Upper lobe of left lung (tissue), 4 donors: ENCODE measurements around the gene CHRNA3.

Source experiments
- POLR2AphosphoS5 ChIP-seq, 2 donors: sonication (generic); formaldehyde crosslinking; IDR thresholded peaks; one replicate each; pipeline ENCODE4 v1.5.1; 2017; ENCODE audit warnings: antibody characterized with exemption in 2 of 2
- TF ChIP-seq, protein P1 (sequence below), 6 experiments: fragments of 450-650 bp in 4 of 6; fragments of 200-600 bp in 2 of 6; sonication (generic) in 2 of 6; IDR thresholded peaks; one replicate each; pipeline ENCODE4 v1.5.1; 2016 to 2019; ENCODE audit warnings: antibody characterized with exemption in 6 of 6

DNA sequence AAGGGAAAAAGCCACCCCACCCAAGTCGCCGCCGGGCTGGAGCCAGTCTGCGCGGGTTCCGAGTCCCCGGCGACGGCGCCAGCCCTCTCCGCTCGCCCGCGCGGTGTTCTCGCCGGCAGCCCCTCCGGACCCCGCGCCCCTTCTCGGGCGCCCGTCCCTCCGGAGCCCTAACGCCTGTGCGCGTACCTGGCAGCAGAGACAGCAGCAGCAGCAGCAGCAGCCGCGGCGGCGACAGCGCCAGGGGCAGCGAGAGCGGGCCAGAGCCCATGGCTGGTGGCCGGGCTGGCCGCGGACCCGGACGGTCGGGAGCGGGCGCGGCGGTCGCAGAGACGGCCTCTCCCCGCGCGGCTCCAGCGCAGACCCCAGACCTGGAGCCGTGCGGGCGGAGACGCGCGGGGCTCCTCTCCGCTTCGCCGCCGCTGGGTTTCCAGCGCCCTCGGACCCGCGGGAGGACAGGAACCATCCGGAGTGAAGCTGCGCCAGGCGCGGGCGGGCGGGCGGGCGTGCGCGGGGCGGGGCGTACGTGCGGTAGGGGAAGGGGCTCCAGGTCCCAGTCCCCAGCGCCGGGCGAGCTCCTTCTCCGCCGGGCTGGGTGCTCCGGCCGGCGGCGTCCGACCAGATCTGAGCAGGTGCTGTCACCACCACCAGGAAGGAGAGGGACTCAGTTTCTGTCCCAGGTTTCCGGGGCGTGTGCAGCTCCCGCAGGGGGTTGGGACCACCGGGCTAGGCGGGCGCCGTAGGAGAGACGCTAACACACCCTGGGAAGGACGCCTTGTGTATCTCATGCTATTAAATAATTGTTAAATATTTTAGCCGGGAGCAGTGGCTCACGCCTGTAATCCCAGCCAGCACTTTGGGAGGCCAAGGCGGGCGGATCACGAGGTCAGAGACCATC, at the start of gene CHRNA3:
- TF ChIP-seq, protein P1, sequence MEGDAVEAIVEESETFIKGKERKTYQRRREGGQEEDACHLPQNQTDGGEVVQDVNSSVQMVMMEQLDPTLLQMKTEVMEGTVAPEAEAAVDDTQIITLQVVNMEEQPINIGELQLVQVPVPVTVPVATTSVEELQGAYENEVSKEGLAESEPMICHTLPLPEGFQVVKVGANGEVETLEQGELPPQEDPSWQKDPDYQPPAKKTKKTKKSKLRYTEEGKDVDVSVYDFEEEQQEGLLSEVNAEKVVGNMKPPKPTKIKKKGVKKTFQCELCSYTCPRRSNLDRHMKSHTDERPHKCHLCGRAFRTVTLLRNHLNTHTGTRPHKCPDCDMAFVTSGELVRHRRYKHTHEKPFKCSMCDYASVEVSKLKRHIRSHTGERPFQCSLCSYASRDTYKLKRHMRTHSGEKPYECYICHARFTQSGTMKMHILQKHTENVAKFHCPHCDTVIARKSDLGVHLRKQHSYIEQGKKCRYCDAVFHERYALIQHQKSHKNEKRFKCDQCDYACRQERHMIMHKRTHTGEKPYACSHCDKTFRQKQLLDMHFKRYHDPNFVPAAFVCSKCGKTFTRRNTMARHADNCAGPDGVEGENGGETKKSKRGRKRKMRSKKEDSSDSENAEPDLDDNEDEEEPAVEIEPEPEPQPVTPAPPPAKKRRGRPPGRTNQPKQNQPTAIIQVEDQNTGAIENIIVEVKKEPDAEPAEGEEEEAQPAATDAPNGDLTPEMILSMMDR (IDR thresholded peaks at IDR 0.05): no peak
- no peak for TF ChIP-seq POLR2AphosphoS5 (IDR thresholded peaks at IDR 0.05)
